Activated CD4-positive, alpha-beta T cell treated with anti-CD3 and anti-CD28 coated beads for 1 hour (primary cell): ENCODE measurements around the gene GPC3.
"Not testable (repeated sequence)": the region's sequence is repeated elsewhere in the genome, so short reads cannot be mapped to it uniquely, and the experiment has no call there.

ENCODE experiments used
- DNase-seq: peaks from one replicate; pipeline ENCODE4 v3.0.0-alpha.2; 2020

The GPC3 gene

DNA sequence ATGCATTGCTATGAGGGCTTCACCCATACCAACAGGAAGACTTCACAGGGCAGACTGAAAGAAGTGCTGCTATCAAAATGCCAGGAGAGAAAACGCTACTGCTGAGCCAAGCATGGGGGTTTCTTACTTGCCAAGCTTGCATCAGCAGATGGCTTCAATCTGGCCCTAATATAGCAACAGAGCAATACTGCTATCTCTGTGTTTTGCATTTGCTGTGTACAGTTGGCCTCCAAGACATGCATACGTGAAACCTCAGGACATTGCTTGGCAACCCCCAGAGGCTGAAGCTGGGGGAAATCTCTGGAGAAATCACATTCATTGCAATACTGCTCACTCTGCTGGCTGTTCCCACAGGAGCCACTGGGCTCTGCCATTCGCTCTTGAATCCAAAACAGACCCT lies 442.9 kb downstream of the GPC3 start:
- no peak for DNase-seq

DNA sequence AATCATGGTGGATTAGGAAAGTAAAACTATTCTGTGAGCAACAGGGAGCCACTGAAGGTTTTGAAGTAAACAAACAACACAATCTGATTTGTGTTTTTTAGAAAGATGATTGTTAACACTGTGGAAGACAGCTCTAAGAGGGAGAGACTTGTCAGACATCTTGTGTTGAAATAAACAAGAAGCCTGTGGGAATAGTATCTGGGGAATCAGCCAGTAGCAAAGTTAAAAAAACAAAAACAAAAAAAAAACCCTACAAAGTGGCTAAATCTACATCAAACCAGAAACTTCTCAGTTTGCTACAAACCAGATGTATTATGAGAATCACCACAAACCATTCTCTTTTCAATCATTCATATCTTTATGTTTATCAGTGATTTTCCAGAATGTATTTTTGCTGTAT lies 444.4 kb downstream of the GPC3 start:
- DNase-seq = no peak

DNA sequence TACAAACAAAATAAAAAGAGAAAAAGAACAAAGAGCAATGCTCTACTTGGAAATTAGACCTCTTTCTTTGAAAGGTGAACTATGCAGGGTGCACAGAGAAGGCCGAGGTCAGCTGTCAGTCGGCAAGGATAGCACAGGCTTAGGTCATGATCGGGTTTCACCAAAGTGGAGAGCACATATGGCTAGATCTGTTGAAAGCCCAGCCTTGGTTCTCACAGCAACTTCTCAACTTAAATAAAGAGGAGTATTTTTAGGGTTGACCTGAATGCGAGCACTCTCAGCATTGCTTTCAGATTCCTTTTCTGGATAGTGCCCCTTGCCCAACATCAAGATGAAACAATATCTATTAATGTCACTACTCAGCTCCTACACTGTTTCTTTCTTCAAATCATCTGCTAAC lies 447.2 kb downstream of the GPC3 start:
- DNase-seq = no peak

- no peak for DNase-seq
These were observed 448.3 kb downstream of the GPC3 start for GRCh38 chrX:133537142-133537541.

DNA sequence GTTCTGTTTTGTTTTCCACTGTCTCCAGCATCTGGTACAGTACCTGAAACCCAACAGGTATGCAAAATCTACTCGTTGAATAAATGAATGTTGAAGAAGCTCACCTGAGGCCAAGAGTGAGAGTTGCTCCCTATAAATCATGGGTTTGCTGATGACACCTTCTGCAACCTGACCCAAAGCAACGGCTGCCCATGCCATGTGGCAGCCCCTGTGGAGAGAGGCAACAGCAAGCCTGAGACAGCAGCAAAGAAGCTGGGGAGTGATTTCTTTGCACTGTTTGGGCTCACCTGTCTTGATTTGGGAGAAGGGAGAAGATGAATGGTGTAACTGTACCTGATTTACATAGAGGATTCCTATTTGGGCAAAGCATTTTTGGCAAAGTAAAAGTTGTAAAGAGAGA lies 450.3 kb downstream of the GPC3 start:
- no peak for DNase-seq

DNA sequence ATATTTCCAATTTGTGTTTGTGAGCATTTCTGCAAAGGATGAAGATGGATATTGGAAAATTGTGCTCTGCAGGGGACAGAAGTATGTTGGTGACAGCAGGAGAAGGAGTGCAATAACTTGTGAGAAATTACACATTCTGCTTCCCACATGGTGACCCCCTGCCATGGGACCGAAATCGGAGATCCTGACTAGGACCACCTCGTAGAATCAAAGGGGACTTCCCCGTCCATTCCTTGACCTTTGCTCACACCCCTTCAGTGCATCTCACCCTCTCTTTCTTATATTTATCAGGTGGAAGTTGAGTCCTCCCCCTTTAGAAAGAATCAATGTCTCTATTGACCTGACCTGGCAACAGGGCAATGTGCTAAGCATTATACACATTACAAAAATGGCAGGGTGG lies 451.2 kb downstream of the GPC3 start:
- no peak for DNase-seq

- DNase-seq = no peak
These were observed 452.1 kb downstream of the GPC3 start for GRCh38 chrX:133533249-133533648.

DNA sequence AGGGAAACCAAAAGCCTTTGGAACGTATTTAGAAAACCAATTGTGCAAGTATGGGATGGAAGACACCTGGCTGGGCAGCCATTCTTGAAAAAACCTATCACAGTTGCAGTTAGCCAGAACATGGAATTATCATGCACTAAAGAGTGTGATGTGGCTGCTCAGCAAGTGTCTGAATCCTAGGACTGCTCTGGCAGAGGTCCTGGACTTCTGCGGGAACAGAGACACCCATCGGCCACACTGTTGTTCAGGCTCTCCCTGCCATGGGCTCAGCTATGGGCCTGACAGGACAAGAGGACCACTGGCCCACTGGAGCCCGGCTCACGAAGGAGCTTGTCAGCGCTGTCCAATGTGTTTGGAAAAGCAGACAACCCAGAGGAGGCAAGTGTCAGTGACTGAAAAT lies 454.4 kb downstream of the GPC3 start:
- no peak for DNase-seq

DNA sequence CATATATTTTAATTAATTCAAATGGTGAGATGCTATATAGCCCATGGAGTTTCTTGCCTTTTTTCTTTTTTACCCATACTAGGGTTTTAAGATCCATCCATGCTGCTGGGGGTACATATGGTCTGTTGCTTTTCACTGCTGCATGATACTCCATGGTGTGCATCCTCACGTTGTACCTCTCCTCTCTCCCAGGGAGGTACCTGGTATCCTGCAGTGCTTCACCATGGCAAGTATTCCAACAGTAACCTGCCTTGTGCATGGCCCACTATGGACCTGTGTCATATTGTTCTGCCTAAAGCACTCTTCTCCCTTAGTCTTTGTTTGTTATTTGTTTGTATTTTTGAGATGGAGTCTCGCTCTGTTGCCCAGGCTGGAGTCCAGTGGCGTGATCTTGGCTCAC lies 455.8 kb downstream of the GPC3 start:
- DNase-seq = no peak

DNA sequence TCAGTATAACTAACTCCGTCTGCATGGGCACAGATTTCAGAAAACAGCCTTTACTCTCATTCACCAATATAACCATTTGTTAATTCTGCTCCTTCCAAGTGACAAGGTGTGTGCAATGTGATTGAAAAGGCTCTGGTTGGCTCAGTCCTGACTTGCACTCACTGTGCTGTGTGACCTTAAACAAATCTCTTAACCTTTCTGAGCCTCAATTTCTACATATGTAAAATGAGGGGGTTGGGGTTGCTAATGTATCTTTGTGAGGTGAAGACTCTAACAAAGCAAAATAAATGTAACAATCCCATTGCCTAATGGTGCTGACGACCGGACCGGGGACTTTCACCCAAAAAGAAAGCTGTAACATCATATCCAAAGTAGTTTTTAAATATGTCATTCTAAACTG lies 457.6 kb downstream of the GPC3 start:
- DNase-seq = no peak

DNA sequence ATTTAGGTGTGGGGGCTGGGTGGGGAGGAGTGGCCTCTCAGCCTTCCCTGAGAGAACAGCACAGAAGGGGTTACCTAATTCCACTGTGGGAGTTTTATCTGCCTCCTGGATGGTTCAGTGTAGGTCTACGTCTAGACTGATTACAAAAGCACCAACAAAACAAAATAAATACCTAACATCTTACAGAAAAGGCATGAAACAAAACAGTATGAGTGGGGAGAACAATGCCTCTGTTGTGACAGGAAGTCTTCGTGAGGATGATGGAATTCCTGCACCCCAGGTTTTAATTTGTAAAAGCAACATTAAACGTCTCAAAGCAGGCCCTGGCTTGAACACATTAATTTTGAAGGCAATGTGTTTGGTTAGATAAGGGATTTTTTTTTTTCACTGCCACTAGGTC lies 458.0 kb downstream of the GPC3 start:
- DNase-seq = no peak

- DNase-seq = not testable (repeated sequence)
These were observed 458.6 kb downstream of the GPC3 start for GRCh38 chrX:133526773-133527172.

- no peak for DNase-seq
These were observed 461.9 kb downstream of the GPC3 start for GRCh38 chrX:133523526-133523925.

GRCh38 chrX:133523081-133523487 lies 462.3 kb downstream of the GPC3 start:
- no peak for DNase-seq

DNA sequence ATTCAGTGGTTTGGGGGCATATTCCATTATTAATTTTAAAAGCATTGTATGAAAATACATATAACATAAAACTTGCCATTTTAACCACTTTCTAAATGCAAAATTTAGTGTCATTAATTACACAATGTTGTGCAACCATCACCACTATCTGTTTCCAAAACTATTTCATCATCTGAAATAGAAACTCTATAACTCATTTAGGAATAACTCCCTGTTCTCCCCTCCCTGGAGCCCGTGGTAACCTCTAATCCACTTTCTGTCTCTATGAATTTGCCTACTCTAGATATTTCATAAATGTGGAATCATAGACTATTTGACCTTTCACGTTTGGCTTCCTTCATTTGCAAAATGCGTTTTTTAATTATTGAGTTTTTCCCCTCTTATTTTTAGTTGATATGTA lies 468.7 kb downstream of the GPC3 start:
- DNase-seq = no peak

GRCh38 chrX:133514486-133514885 lies 470.9 kb downstream of the GPC3 start:
- DNase-seq = no peak

GRCh38 chrX:133513123-133513522 lies 472.3 kb downstream of the GPC3 start:
- no peak for DNase-seq

DNA sequence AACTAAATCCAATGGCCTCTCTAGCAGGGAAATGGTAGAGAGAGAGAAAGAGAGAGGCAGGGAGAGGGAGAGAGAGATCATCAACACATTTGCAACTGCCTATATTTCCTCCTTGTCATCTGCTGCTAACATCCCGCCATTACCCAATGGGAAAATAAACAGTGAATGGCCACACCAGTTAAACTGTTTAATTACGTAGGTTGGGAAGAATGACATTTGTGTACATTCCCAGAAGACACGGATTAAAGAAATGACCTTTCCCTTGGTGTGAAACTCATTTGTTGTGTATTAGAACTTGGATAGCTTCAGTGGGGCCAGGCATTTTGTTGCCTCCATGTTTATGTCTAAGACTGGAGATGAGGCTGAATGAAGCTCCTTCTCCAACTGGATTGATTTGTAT lies 474.4 kb downstream of the GPC3 start:
- no peak for DNase-seq

- DNase-seq = no peak
These were observed 488.0 kb downstream of the GPC3 start for GRCh38 chrX:133497356-133497755.

- DNase-seq = no peak
These were observed 489.7 kb downstream of the GPC3 start for GRCh38 chrX:133495464-133496391.

- DNase-seq = no peak
These were observed 492.0 kb downstream of the GPC3 start for GRCh38 chrX:133493366-133493765.

- DNase-seq = no peak
These were observed 494.4 kb downstream of the GPC3 start for GRCh38 chrX:133490955-133491354.
